Omental fat pad (tissue), 4 donors: ENCODE results near the gene ACAN. TPM values are rescaled to one million over a fixed set of nuclear protein-coding genes. Genes with fewer than 3 reads are reported as not detected.

Source experiments
- ATAC-seq: fragments of 150-250 bp; one replicate; pipeline ENCODE4 v1.9.1; 2016; ENCODE audit warnings: mild to moderate bottlenecking, moderate library complexity; ENCODE audit not compliant: low FRiP score
- DNase-seq: peaks from one replicate; pipeline ENCODE4 v3.0.0-alpha.2; 2019; ENCODE audit warnings: low spot score
- total RNA-seq, 4 donors: library from RNA; depleted of rRNA; stranded (reverse); fragments of >200 nt; gene quantifications; one replicate each; pipeline ENCODE4 v1.1.0, GENCODE V29; 2016
- TF ChIP-seq, protein P1 (sequence below), 3 donors: fragments of 450-650 bp; IDR thresholded peaks; one replicate each; pipeline ENCODE4 v1.5.1; 2016 to 2017; ENCODE audit warnings: antibody characterized with exemption in 3 of 3, mild to moderate bottlenecking in 3 of 3, moderate library complexity in 2 of 3

The ACAN gene
- total RNA-seq, 4 donors from 2014 or later: 0.06 to 0.12 TPM; not detected in 2

DNA sequence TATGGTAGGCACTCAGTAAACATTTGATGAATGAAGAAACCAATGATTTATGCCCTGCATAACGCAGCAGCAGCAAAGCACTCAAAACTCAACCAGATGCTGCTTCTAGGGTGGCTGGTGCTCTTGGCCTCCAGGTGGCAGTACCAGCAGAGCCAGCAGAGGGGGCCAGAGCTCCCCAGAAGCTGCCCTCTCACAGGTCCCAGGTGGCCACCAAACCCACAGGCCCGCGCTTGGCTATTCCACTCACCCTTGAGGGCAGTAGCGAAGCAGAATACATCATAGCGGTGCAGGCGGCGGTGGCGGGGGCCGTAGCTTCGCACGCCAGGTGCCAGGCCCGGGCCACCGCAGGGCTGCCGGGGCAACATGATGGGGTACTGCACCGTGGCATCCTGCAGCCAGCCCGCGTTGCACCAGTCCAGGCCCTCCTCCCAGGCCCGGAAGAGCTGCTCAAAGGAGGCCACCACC lies 75.5 kb downstream of the ACAN start:
- no peak for DNase-seq
- TF ChIP-seq, protein P1, sequence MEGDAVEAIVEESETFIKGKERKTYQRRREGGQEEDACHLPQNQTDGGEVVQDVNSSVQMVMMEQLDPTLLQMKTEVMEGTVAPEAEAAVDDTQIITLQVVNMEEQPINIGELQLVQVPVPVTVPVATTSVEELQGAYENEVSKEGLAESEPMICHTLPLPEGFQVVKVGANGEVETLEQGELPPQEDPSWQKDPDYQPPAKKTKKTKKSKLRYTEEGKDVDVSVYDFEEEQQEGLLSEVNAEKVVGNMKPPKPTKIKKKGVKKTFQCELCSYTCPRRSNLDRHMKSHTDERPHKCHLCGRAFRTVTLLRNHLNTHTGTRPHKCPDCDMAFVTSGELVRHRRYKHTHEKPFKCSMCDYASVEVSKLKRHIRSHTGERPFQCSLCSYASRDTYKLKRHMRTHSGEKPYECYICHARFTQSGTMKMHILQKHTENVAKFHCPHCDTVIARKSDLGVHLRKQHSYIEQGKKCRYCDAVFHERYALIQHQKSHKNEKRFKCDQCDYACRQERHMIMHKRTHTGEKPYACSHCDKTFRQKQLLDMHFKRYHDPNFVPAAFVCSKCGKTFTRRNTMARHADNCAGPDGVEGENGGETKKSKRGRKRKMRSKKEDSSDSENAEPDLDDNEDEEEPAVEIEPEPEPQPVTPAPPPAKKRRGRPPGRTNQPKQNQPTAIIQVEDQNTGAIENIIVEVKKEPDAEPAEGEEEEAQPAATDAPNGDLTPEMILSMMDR (IDR thresholded peaks at IDR 0.05): no peak
- no peak for ATAC-seq

DNA sequence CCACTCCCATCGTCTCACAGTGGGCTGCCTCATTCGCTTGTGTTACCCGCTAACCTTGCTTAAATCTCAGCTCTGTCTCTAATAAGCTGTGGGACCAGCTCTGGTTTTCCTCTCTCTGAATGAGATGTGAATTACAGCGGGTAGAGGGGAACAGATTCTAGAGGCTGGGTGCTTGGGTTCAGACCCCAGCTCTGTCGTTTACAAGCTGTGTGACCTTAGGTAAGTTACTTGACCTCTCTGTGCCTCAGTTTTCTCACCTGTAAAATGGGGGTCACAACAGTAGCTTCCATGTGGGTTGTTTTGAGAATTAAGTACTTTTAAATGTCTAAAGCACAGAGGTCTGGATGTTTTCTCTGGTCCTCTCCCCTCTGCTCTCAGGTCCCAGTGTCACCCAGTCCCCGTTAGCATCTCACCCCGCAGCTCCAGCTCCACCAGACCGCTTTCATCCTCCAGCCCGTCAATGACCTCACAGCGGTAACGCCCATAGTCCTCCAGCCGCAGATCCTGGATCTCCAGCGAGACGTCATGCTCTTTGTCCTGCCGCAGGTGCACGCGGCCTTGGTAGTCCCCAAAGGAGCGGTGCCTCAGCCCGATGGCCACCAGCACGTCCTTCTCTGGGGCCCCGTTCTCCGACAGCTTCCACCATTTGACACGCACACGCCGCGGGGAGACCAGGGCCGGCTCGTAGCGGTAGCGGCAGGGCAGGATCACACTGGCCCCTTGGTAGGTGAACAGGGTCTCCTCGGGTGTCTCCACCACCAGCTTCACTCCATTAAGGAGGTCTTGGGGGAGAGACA lies 77.9 kb downstream of the ACAN start:
- no peak for DNase-seq
- ATAC-seq: no peak

DNA sequence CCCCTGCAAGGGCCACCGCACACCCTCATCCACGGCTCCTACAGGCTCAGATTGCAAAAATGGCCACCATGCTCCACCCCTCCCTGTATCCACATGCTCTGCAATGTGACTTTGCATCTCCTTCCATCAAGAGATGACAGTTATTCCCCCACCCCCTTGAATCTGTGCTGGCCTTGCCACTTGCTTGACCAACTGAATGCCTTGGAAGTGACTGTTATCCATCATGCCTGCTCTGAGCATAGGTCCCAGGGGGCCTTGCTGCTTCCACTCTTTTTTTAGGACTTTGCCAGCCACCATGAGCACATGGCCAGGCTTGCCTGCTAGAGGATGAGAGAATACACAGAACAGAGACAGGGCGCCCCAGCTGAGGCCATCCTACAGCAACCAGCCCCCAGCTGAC lies 78.5 kb downstream of the ACAN start:
- TF ChIP-seq, protein P1 (IDR thresholded peaks at IDR 0.05): no peak
- no peak for ATAC-seq

More for the DNA sequence above, 77.9 kb downstream of the ACAN start:
- TF ChIP-seq, protein P1 (IDR thresholded peaks at IDR 0.05): no peak

DNA sequence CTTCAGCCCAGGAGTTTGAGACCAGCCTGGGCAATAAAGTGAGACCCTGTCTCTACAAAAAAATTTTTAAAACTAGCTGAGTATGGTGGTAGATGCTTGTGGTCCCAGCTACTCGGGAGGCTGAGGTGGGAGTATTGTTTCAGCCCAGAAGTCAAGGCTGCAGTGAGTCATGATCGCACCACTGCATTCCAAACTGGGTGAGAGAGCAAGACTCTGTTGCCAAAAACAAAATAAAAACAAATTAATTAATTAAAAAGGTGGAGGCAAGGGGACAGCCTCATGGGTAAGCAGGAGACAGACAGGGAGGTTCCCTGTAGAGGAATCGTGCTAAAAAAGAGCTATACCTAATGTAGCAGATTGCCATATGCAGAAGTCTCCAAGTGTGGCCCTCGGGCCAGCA lies 79.5 kb downstream of the ACAN start:
- TF ChIP-seq, protein P1 (IDR thresholded peaks at IDR 0.05): no peak
- DNase-seq (no peak), ATAC-seq (no peak)

More for the DNA sequence above, 78.5 kb downstream of the ACAN start:
- DNase-seq: no peak

DNA sequence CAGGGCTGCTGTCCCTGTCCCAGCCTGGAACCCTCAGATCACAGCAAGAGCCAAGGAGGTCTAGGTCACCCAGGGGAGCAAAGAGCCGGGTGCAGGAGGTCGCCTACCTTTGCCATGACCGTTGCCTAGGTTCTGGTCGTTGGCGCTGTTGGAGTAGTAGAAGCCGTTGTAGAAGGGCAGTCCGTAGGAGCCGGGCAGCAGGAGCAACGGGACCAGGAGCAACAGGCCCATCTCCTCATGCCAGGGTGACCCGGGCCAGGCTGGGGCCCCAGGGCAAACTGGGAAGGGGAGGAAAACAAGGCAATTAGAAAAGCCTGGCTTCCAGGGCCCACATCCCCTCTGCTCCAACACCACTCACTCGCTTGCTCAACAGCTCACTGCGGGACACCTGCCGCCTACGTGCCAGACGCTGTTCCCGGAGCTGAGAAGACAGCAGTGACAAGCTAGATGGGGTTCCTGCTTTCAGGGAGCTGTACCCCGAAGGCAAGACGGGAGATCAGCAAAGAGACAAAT lies 83.9 kb downstream of the ACAN start:
- TF ChIP-seq, protein P1 (IDR thresholded peaks at IDR 0.05): no peak
- DNase-seq (no peak), ATAC-seq (no peak)

DNA sequence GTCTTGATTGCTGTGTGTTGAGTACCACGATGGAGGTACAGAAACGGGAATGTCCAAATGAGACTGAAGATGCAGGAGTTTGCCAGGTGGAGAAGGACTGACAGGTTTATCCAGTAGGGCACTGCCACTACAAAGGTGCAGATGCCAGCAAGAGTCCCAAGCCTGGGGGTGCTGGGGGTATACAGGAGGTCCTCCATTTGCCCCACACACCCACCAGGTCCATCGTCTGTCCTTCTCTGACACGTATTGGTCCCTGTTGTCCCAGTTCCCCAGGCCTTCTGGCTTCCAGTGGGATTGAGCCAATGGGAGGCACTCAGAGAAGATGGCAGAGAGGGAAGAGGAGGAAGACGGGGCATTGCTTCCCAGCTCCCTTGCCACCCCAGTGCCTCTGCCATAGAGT lies 85.5 kb downstream of the ACAN start:
- ATAC-seq (no peak), DNase-seq (no peak)

More for the DNA sequence above, 85.5 kb downstream of the ACAN start:
- TF ChIP-seq, protein P1 (IDR thresholded peaks at IDR 0.05): no peak
